Measurements from ENCODE around the gene HAAO. TPM values are rescaled to one million over a fixed set of nuclear protein-coding genes. Genes with fewer than 3 reads are reported as not detected.

Gene HAAO
- total and polyA plus RNA-seq, 2 of the 13 experiments (the other 11 are each of a cell fraction or from before 2014, with no cell fraction given): 36.1 to 42.7 TPM

GRCh38 chr2:42788478-42788793 lies 3.9 kb downstream of the HAAO start (continued):
- no peak for TF ChIP-seq ZFP41 (CRISPR knock-in tag; IDR thresholded peaks at IDR 0.05; ENCODE audit: borderline replicate concordance)

- Histone ChIP-seq H3K36me3 (replicated peaks in 1 of 2; ENCODE audit: control insufficient read depth in 1 of 2, insufficient read depth in 2 of 2, low read length in 2 of 2) (peaks cover 0 to 4% of the 10 kb centered on the region in 2 experiments; a peak in 1 of 5 replicates), H3K9ac (ENCODE audit: insufficient read depth, low read depth, low read length) (no peak overlapping the region), H3K4me2 (ENCODE audit: low read depth, low read length) (peak overlapping the region; percentile 54), H3K79me2 (ENCODE audit: insufficient read depth, low read length) (peaks cover 16% of the 10 kb centered on the region), H2AFZ (ENCODE audit: low read length) (no peak overlapping the region), H3K27ac (ENCODE audit: extremely low read length, insufficient read depth, low read length) (peak overlapping the region; percentile 67), H3K4me3 (replicated peaks in 1 of 3; ENCODE audit: insufficient read depth in 1 of 3, low read depth in 2 of 3, low read length in 3 of 3) (peak overlapping the region in 1 of 3 experiments; percentile 26; a peak in 2 of 6 replicates), H3K4me1 (ENCODE audit: insufficient read depth, low read length) (peaks cover 85% of the 10 kb centered on the region), H3K9me3 (ENCODE audit: low read length) (no peaks in the 10 kb centered on the region), H3K27me3 (ENCODE audit: control insufficient read depth in 1 of 2, insufficient read depth in 2 of 2, low read length in 2 of 2) (no peaks in the 10 kb centered on the region; a peak in 1 of 5 replicates), H4K20me1 (ENCODE audit: insufficient read depth, low read length) (no peaks in the 10 kb centered on the region)
- ATAC-seq (peak; percentile 51), FAIRE-seq (peak; percentile 87), DNase-seq (ENCODE audit: low spot score) (no peak)
- in situ Hi-C loops (cut with HindIII; ENCODE audit: extremely low pct_ligation_motif_present, low pct_unique_long_range_greater_than_20kb): no loop called here
- CTCF ChIA-PET (ENCODE audit: low intra/inter-chr PET ratio, low total read pairs): no interaction called here
- WGBS (ENCODE audit: low lambda C conversion rate): 50% methylated on average over 12 of the region's 12 CpGs
- no TSS peak for BruUV-seq (replicated peaks)
- intact Hi-C loops (cut with micrococcal nuclease; ENCODE audit: unreplicated experiment): no loop called here
- POLR2A ChIA-PET: interaction anchor here (0.8 to 3.1 kb wide), 8 partner anchors 8 to 283 kb away, joined by 3 to 28 read pairs (median 7); no protein-coding TSS in a partner anchor
- TF ChIP-seq SYNCRIP (IDR thresholded peaks at IDR 0.05; ENCODE audit: insufficient read depth, low read depth, low read length) (no peak), TOE1 (CRISPR knock-in tag; IDR thresholded peaks at IDR 0.05) (0 out of 2 replicates have a peak, but pooled peaks have one; percentile 37), ZNF136 (CRISPR knock-in tag; IDR thresholded peaks at IDR 0.05; ENCODE audit: low read depth) (no peak), ZNF234 (CRISPR knock-in tag; conservative IDR thresholded peaks at IDR 0.05) (no peak), ZNF552 (CRISPR knock-in tag; IDR thresholded peaks at IDR 0.05; ENCODE audit: borderline replicate concordance) (no peak), DDIT3 (CRISPR knock-in tag; IDR thresholded peaks at IDR 0.05) (no peak), GABPB1 (CRISPR knock-in tag; IDR thresholded peaks at IDR 0.05) (peak; percentile 26; the same call in 1 of the 2 replicates), ZMAT5 (CRISPR knock-in tag; IDR thresholded peaks at IDR 0.05; ENCODE audit: borderline replicate concordance, low read depth) (no peak), THRA (CRISPR knock-in tag; IDR thresholded peaks at IDR 0.05; ENCODE audit: borderline replicate concordance) (peak; percentile 90; the same call in 1 of the 2 replicates), ZNF746 (CRISPR knock-in tag; IDR thresholded peaks at IDR 0.05) (no peak)
- TF ChIP-seq, protein P1, sequence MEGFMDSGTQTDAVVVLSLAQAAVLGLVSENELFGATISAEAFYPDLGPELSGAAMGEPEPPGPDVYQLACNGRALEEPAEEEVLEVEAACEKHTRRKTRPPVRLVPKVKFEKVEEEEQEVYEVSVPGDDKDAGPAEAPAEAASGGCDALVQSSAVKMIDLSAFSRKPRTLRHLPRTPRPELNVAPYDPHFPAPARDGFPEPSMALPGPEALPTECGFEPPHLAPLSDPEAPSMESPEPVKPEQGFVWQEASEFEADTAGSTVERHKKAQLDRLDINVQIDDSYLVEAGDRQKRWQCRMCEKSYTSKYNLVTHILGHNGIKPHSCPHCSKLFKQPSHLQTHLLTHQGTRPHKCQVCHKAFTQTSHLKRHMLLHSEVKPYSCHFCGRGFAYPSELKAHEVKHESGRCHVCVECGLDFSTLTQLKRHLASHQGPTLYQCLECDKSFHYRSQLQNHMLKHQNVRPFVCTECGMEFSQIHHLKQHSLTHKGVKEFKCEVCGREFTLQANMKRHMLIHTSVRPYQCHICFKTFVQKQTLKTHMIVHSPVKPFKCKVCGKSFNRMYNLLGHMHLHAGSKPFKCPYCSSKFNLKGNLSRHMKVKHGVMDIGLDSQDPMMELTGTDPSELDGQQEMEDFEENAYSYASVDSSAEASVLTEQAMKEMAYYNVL (CRISPR knock-in tag; IDR thresholded peaks at IDR 0.05; ENCODE audit: borderline replicate concordance): no peak
- TF ChIP-seq, protein P2, sequence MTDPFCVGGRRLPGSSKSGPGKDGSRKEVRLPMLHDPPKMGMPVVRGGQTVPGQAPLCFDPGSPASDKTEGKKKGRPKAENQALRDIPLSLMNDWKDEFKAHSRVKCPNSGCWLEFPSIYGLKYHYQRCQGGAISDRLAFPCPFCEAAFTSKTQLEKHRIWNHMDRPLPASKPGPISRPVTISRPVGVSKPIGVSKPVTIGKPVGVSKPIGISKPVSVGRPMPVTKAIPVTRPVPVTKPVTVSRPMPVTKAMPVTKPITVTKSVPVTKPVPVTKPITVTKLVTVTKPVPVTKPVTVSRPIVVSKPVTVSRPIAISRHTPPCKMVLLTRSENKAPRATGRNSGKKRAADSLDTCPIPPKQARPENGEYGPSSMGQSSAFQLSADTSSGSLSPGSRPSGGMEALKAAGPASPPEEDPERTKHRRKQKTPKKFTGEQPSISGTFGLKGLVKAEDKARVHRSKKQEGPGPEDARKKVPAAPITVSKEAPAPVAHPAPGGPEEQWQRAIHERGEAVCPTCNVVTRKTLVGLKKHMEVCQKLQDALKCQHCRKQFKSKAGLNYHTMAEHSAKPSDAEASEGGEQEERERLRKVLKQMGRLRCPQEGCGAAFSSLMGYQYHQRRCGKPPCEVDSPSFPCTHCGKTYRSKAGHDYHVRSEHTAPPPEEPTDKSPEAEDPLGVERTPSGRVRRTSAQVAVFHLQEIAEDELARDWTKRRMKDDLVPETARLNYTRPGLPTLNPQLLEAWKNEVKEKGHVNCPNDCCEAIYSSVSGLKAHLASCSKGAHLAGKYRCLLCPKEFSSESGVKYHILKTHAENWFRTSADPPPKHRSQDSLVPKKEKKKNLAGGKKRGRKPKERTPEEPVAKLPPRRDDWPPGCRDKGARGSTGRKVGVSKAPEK (CRISPR knock-in tag; IDR thresholded peaks at IDR 0.05; ENCODE audit: borderline replicate concordance): no peak
Measured at GRCh38 chr2:42787788-42788477, 4.5 kb downstream of the HAAO start.
